NOMO-1 treated with DMSO at 0.1 percent for 48 hours (cell line): Measurements from ENCODE around the gene MSH5.
"Not testable (repeated sequence)": the region's sequence is repeated elsewhere in the genome, so short reads cannot be mapped to it uniquely, and the experiment has no call there.

Experiments used
- DNase-seq: peaks from one replicate; lab custom pipeline; 2025; ENCODE audit not compliant: unreplicated experiment; lab: John Stamatoyannopoulos, UW

Gene MSH5

GRCh38 chr6:31799781-31800180, 60.0 kb downstream of the MSH5 start:
- DNase-seq = no peak

GRCh38 chr6:31801031-31801927, 61.5 kb downstream of the MSH5 start:
- not testable (repeated sequence) for DNase-seq

GRCh38 chr6:31805939-31806469, 66.2 kb downstream of the MSH5 start:
- DNase-seq = no peak

GRCh38 chr6:31806470-31807272, 66.9 kb downstream of the MSH5 start, which contains the start of gene LSM2:
TSS of gene LSM2 (minus strand) at chr6:31806966. CDS start at chr6:31806757, 209 bp downstream.
- DNase-seq = peak; percentile 92

GRCh38 chr6:31808599-31808998, 68.8 kb downstream of the MSH5 start:
- not testable (repeated sequence) for DNase-seq

- no peak for DNase-seq
Measured at GRCh38 chr6:31811645-31812044, 71.8 kb downstream of the MSH5 start.
